GM23248 (cell line): Measurements from ENCODE around the gene KNG1. TPM values are rescaled to one million over a fixed set of nuclear protein-coding genes. Genes with fewer than 3 reads are reported as not detected.
A peak's percentile ranks its signal among the peaks of the same experiment; 100 is the strongest.

Experiments
- DNase-seq: peaks from one replicate; pipeline ENCODE4 v3.0.0-alpha.2; 2015
- H2AFZ ChIP-seq: fragments of 200-600 bp; sonication (generic); 2 replicates; pipeline ENCODE4 v1.6.1; 2016; ENCODE audit warnings: antibody characterized with exemption
- H3F3A ChIP-seq: fragments of 200-600 bp; sonication (generic); 2 replicates; pipeline ENCODE4 v1.6.1; 2016; ENCODE audit warnings: mild to moderate bottlenecking, antibody characterized with exemption, mixed run types; ENCODE audit not compliant: insufficient read depth
- H3K27ac ChIP-seq: fragments of 200-600 bp; sonication (generic); 2 replicates; pipeline ENCODE4 v1.5.1; 2016; ENCODE audit warnings: mild to moderate bottlenecking
- H3K27me3 ChIP-seq: fragments of 200-600 bp; sonication (generic); replicated peaks from 2 replicates; pipeline ENCODE4 v1.6.1; 2016; ENCODE audit warnings: mild to moderate bottlenecking; ENCODE audit not compliant: insufficient read depth
- H3K36me3 ChIP-seq: fragments of 200-600 bp; sonication (generic); 2 replicates; pipeline ENCODE4 v1.6.1; 2016; ENCODE audit warnings: low read depth, mild to moderate bottlenecking
- H3K4me1 ChIP-seq: fragments of 200-600 bp; sonication (generic); 2 replicates; pipeline ENCODE4 v1.6.1; 2016; ENCODE audit warnings: mild to moderate bottlenecking; ENCODE audit not compliant: insufficient read depth
- H3K4me2 ChIP-seq: fragments of 200-600 bp; sonication (generic); one replicate; pipeline ENCODE4 v1.6.1; 2016; ENCODE audit warnings: mild to moderate bottlenecking; ENCODE audit not compliant: unreplicated experiment
- H3K4me3 ChIP-seq: fragments of 200-600 bp; sonication (generic); 2 replicates; pipeline ENCODE4 v1.5.1; 2016; ENCODE audit warnings: mild to moderate bottlenecking
- H3K79me2 ChIP-seq: fragments of 200-600 bp; sonication (generic); 2 replicates; pipeline ENCODE4 v1.6.1; 2016; ENCODE audit warnings: mild to moderate bottlenecking; ENCODE audit not compliant: insufficient read depth
- H3K9ac ChIP-seq: fragments of 200-600 bp; sonication (generic); 2 replicates; pipeline ENCODE4 v1.6.1; 2016; ENCODE audit warnings: mild to moderate bottlenecking
- H3K9me2 ChIP-seq: fragments of 200-600 bp; sonication (generic); 2 replicates; pipeline ENCODE4 v1.6.1; 2016; ENCODE audit warnings: mixed run types, mild to moderate bottlenecking, moderate library complexity; ENCODE audit not compliant: insufficient read depth
- H3K9me3 ChIP-seq: fragments of 200-600 bp; sonication (generic); one replicate; pipeline ENCODE4 v1.6.1; 2017; ENCODE audit warnings: low read depth
- H4K20me1 ChIP-seq: fragments of 200-600 bp; sonication (generic); 2 replicates; pipeline ENCODE4 v1.6.0; 2016; ENCODE audit not compliant: insufficient read depth
- EZH2 ChIP-seq: fragments of 200-600 bp; sonication (generic); IDR thresholded peaks from 2 replicates; pipeline ENCODE4 v1.6.1; 2018; ENCODE audit warnings: antibody characterized with exemption, mild to moderate bottlenecking; ENCODE audit not compliant: insufficient read depth, poor library complexity, severe bottlenecking
- EZH2phosphoT487 ChIP-seq: fragments of 200-600 bp; sonication (generic); IDR thresholded peaks from 2 replicates; pipeline ENCODE4 v1.6.1; 2018; ENCODE audit warnings: antibody characterized with exemption, moderate library complexity, mild to moderate bottlenecking, low read depth; ENCODE audit not compliant: insufficient read depth
- WGBS, 2 experiments: methylation state at CpG; one replicate each; pipeline ENCODE4 v1.1.6; 2015 to 2017; ENCODE audit warnings: low lambda C conversion rate in 2 of 2, low coverage in 1 of 2; ENCODE audit errors: missing lambda C conversion rate in 2 of 2; 5-methylcytosine and 5-hydroxymethylcytosine counted together
- in situ Hi-C: fragments of 300-500 bp; cut with MboI; formaldehyde crosslinking; loops from 2 replicates; pipeline ENCODE4 v1.15.0; 2020
- polyA plus RNA-seq: library from polyadenylated mRNA; unstranded; fragments of >200 nt; fragmentation: Nextera tagmentation; extraction: Ambion mirVana; gene quantifications from 2 replicates; pipeline ENCODE4 v1.2.1, GENCODE V29; 2016
- total RNA-seq: library from RNA; depleted of rRNA; stranded (reverse); fragments of >200 nt; shearing (Covaris generic); gene quantifications from 2 replicates; pipeline ENCODE4 v1.2.3, GENCODE V29; 2014

The KNG1 gene
- total and polyA plus RNA-seq, 2 experiments from 2014 or later = not detected

DNA sequence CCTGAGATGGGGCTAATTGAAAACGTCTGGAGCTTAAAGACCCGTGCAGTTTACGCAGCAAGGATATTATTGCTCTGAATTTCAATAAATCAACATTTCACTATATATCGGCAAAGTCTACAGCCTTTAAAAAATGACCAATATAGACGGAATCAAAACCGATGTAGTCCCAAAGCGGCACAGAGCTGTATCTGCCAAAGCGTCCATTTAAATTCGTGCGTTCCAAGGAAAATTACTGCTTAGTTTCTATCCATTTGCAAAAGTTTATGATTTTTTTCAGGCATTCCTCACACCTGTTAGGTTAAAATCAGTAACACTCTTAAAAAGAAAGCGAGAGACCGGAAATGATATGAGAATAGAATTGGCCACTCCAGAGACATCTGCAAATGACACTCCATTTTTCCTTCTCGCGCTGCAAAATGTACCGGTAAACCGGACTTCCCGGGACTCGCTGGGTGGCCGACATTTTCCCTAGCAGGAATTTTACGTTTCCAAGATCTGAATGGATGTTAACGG is 65.4 kb downstream of the KNG1 start:
- H3K79me2 ChIP-seq = peaks cover 54% of the 10 kb centered on the region

DNA sequence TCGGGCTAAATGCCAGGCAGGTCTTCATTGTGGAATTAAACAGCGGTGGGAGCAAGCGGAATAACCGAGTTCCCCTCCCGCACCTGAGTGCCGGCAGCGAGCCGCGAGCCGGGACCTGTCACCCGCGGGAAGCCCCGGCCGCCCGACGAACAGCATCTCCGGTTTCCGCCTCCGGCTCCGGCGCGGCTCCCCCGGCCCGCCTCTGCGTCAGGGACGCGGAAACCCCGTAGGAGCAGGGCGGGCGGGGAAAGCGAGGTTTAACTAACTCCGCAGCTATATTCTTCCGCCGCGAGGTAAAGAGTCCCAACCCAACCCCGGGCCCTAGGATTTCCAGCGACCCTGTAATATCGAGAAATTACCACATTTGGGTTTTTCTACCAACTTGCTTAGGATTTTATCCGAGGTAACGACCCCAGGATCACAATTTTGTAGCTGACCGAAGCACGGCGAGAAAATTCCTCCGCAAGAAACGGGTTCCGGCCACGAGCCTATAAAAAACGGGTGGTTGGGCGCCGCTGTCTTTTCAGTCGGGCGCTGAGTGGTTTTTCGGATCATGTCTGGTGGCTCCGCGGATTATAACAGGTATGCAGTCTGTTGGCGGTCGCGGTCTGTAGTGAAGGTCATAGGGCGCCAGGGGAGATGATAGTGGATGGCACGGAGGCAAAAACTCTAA is 66.0 kb downstream of the KNG1 start, which contains the start of gene EIF4A2:
EIF4A2 (plus strand) TSS at position 520 of the 673 bp plus-strand sequence; CDS start at position 554, 34 bp downstream.
- DNase-seq = peak; percentile 92
- Histone ChIP-seq H3K79me2 (peaks cover 60% of the 10 kb centered on the region), H3K27me3 (no peaks in the 10 kb centered on the region), H3K9me2 (no peaks in the 10 kb centered on the region), H4K20me1 (peaks cover 42% of the 10 kb centered on the region), H3K9ac (peak within 1 kb of the TSS; percentile 99), H3K9me3 (no peaks in the 10 kb centered on the region), H2AFZ (peak within 1 kb of the TSS; percentile 95), H3F3A (peaks cover 47% of the 10 kb centered on the region), H3K4me1 (peaks cover 28% of the 10 kb centered on the region), H3K4me2 (peak within 1 kb of the TSS; percentile 99), H3K36me3 (peaks cover 41% of the 10 kb centered on the region), H3K4me3 (peak within 1 kb of the TSS; percentile 97), H3K27ac (peak within 1 kb of the TSS; percentile 87)
- TF ChIP-seq EZH2phosphoT487 = no peak
- TF ChIP-seq EZH2 = no peak
- WGBS, 2 experiments = 1% methylated on average over 38 to 55 of the region's 60 CpGs
- in situ Hi-C loops = no loop called here

More for the DNA sequence above, 65.4 kb downstream of the KNG1 start:
- Histone ChIP-seq H2AFZ (peak overlapping the region; percentile 95), H3K27ac (peak overlapping the region; percentile 87), H3F3A (peaks cover 42% of the 10 kb centered on the region), H3K4me3 (peak overlapping the region; percentile 97), H3K9me2 (no peaks in the 10 kb centered on the region), H3K4me1 (peaks cover 22% of the 10 kb centered on the region), H3K27me3 (no peaks in the 10 kb centered on the region), H3K36me3 (peaks cover 35% of the 10 kb centered on the region), H4K20me1 (peaks cover 36% of the 10 kb centered on the region), H3K4me2 (peak overlapping the region; percentile 99), H3K9ac (peak overlapping the region; percentile 99), H3K9me3 (no peaks in the 10 kb centered on the region)
- in situ Hi-C loops = no loop called here
- TF ChIP-seq EZH2phosphoT487 (no peak), EZH2 (no peak)
- WGBS, 2 experiments = 1% methylated on average over 21 of the region's 21 CpGs
- DNase-seq = no peak

DNA sequence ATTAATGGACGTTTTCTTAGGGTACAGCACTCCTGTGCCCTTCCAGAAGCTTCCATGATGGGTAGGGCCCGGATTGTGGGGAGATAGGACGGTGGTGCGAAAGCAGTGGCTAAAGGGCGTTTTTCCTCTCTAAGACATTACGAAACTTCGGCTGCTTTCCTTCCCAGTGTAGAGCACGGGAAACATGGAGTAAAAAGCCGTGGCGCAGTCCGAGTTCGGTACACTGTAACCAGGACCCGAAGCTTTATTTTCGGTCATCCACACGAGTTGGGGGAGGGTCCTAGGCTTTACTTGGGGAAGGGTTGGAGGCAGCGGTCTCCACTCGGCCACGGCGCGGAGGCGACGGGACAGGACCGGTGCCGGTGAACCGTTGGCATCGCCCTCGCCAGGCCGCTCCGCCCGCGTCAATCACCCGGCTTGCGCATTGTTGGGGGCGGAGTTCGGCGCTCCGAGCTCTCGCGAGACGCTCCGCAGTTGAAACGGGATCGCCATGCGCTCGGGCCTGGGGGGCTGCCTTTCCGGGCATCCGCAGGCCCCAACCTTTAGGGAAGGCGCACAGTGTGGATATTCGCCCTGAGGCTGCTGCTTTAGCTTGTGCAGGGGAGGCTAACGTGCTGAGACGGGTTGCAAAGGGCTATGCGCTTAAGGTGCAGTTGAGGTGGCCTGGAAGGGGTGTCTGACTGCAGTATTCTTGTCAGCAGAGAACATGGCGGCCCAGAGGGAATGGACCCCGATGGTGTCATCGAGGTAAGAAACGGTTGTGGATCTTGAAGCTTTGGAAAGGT is 66.8 kb downstream of the KNG1 start:
- no peak overlapping the region for H2AFZ ChIP-seq
- peak overlapping the region; percentile 99 for H3K4me2 ChIP-seq
- peak overlapping the region; percentile 99 for H3K9ac ChIP-seq
- no peaks in the 10 kb centered on the region for H3K9me3 ChIP-seq
- DNase-seq = peak; percentile 93
- TF ChIP-seq EZH2phosphoT487 (no peak), EZH2 (no peak)
- no peaks in the 10 kb centered on the region for H3K9me2 ChIP-seq
- 0 to 1% methylated on average over 51 to 56 of the region's 56 CpGs for WGBS, 2 experiments
- H3K4me3 ChIP-seq = peak overlapping the region; percentile 97
- peaks cover 34% of the 10 kb centered on the region for H3K4me1 ChIP-seq
- peaks cover 62% of the 10 kb centered on the region for H3K79me2 ChIP-seq
- H4K20me1 ChIP-seq = peaks cover 49% of the 10 kb centered on the region
- in situ Hi-C loops = no loop called here
- peak overlapping the region; percentile 87 for H3K27ac ChIP-seq
- H3F3A ChIP-seq = peaks cover 55% of the 10 kb centered on the region
- peaks cover 48% of the 10 kb centered on the region for H3K36me3 ChIP-seq
- H3K27me3 ChIP-seq = no peaks in the 10 kb centered on the region

DNA sequence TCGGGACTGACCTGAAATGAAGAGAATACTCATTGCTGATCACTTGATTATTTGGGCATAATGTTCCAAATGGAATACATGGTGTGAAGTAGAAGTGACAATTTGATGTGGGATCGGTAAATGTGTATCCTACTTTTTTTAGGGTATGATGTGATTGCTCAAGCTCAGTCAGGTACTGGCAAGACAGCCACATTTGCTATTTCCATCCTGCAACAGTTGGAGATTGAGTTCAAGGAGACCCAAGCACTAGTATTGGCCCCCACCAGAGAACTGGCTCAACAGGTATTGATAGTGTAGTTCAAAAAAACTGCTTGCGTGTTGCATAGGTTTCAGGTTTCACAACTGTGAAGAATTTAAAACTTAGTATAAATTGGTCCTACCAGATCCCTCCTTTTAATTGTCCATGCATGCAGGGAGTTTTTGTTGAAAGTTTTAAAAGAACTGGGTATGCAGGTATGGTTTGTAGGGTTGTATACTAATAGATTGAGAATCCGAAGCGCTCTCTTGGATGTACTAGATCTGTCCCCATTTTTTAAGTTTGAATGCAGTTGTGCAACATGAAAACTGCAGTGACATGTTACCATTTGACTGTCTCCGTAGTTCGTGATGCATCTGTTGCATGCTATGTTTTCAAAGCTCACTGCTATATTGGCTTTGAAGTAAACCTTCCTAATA is 67.8 kb downstream of the KNG1 start:
- H3K9me3 ChIP-seq = no peaks in the 10 kb centered on the region
- peak; percentile 39 for DNase-seq
- H3F3A ChIP-seq = peaks cover 65% of the 10 kb centered on the region
- TF ChIP-seq EZH2 = no peak
- TF ChIP-seq EZH2phosphoT487 = no peak
- peaks cover 53% of the 10 kb centered on the region for H4K20me1 ChIP-seq
- H3K79me2 ChIP-seq = peaks cover 62% of the 10 kb centered on the region
- peak overlapping the region; percentile 87 for H3K27ac ChIP-seq
- H3K27me3 ChIP-seq = no peaks in the 10 kb centered on the region
- H3K9me2 ChIP-seq = no peaks in the 10 kb centered on the region
- H3K4me1 ChIP-seq = peaks cover 34% of the 10 kb centered on the region
- in situ Hi-C loops = no loop called here
- peak overlapping the region; percentile 99 for H3K9ac ChIP-seq
- WGBS, 2 experiments = 4% methylated on average over 7 of the region's 7 CpGs
- H3K4me2 ChIP-seq = peak overlapping the region; percentile 99
- no peak overlapping the region for H2AFZ ChIP-seq
- peak overlapping the region; percentile 97 for H3K4me3 ChIP-seq
- peaks cover 59% of the 10 kb centered on the region for H3K36me3 ChIP-seq
